ENCODE measurements around the gene RCN1.

GRCh38 chr11:32109592-32109991, 18.7 kb downstream of the RCN1 start:
- TF ChIP-seq CTCF (conservative IDR thresholded peaks at IDR 0.05; ENCODE audit: low read depth, low read length), result no peak
- TF ChIP-seq EZH2 (IDR thresholded peaks at IDR 0.05; ENCODE audit: borderline replicate concordance, low read depth, low read length, poor library complexity, severe bottlenecking), result no peak
